A673 (cell line): ENCODE data around the gene SRI.

Experiments
- EZH2 ChIP-seq: fragments of 200-600 bp; sonication (generic); IDR thresholded peaks from 2 replicates; pipeline ENCODE4 v1.6.1; 2017; ENCODE audit warnings: borderline replicate concordance, low read depth, mild to moderate bottlenecking, mixed read lengths, antibody characterized with exemption, low read length; ENCODE audit not compliant: poor library complexity, severe bottlenecking
- TF ChIP-seq, protein P1 (sequence below): fragments of 300-800, 200-600 bp; sonication (generic); conservative IDR thresholded peaks from 2 replicates; pipeline ENCODE4 v1.5.1; 2017; ENCODE audit warnings: low read depth, mild to moderate bottlenecking, antibody characterized with exemption, low read length, moderate library complexity, mixed read lengths

DNA sequence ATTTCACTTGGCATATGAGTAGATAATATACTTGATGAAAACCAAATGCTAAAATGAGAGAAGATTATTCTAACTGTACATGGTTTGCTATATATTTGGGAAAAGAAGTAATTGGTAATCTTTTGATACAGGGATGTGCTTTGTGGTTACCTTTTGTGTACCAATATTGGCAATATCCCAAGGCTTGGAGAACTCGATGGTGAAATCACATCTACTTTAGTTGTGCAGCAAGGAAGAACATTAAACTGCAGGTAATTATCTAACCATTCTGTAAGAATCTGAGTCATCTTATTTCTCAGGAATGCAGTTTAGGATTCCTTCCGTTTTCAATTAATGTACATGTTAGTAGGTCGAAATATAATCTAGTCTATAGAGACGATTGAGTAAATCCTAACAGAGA lies 64.1 kb downstream of the SRI start:
- TF ChIP-seq, protein P1, sequence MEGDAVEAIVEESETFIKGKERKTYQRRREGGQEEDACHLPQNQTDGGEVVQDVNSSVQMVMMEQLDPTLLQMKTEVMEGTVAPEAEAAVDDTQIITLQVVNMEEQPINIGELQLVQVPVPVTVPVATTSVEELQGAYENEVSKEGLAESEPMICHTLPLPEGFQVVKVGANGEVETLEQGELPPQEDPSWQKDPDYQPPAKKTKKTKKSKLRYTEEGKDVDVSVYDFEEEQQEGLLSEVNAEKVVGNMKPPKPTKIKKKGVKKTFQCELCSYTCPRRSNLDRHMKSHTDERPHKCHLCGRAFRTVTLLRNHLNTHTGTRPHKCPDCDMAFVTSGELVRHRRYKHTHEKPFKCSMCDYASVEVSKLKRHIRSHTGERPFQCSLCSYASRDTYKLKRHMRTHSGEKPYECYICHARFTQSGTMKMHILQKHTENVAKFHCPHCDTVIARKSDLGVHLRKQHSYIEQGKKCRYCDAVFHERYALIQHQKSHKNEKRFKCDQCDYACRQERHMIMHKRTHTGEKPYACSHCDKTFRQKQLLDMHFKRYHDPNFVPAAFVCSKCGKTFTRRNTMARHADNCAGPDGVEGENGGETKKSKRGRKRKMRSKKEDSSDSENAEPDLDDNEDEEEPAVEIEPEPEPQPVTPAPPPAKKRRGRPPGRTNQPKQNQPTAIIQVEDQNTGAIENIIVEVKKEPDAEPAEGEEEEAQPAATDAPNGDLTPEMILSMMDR, result no peak
- TF ChIP-seq EZH2, result no peak
